Measurements from ENCODE around the gene SRSF9.

DNA sequence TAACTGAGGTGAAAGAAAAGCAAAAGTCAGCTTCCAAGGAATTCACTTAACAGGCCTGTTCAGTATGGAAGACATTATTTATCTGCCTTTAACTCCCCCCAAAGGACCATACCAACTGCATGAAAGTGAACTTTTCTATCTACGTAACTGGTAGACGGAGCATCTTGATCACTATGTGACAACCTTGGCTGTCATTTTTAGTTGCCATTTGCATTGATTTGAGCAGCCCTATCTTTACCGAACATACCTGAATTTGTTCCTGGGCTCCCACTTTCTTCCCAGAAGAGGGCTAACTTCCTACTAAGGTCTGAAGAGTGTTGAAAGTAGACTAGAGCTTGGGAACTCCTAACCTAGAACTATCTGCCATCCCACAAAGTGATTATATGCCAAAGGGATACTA, 9.4 kb downstream of the SRSF9 start:
- TF ChIP-seq, protein P1, sequence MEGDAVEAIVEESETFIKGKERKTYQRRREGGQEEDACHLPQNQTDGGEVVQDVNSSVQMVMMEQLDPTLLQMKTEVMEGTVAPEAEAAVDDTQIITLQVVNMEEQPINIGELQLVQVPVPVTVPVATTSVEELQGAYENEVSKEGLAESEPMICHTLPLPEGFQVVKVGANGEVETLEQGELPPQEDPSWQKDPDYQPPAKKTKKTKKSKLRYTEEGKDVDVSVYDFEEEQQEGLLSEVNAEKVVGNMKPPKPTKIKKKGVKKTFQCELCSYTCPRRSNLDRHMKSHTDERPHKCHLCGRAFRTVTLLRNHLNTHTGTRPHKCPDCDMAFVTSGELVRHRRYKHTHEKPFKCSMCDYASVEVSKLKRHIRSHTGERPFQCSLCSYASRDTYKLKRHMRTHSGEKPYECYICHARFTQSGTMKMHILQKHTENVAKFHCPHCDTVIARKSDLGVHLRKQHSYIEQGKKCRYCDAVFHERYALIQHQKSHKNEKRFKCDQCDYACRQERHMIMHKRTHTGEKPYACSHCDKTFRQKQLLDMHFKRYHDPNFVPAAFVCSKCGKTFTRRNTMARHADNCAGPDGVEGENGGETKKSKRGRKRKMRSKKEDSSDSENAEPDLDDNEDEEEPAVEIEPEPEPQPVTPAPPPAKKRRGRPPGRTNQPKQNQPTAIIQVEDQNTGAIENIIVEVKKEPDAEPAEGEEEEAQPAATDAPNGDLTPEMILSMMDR (IDR thresholded peaks at IDR 0.05; ENCODE audit: poor library complexity) = no peak
- no peak for TF ChIP-seq EZH2 (IDR thresholded peaks at IDR 0.05; ENCODE audit: borderline replicate concordance)

Data from hepatocyte (in vitro differentiated cells).